Measurements from ENCODE around the gene RALGAPB. TPM values are rescaled to one million over a fixed set of nuclear protein-coding genes. Genes with fewer than 3 reads are reported as not detected.

The RALGAPB gene
- total and polyA plus RNA-seq, 2 of the 13 experiments (the other 11 are each of a cell fraction or from before 2014, with no cell fraction given), result 17.6 to 30.6 TPM

- TF ChIP-seq TBL1XR1 (IDR thresholded peaks at IDR 0.05; ENCODE audit: borderline replicate concordance, low read length, partially characterized antibody), result no peak
- TF ChIP-seq ZNF382 (CRISPR knock-in tag; IDR thresholded peaks at IDR 0.05; ENCODE audit: borderline replicate concordance), result no peak
- TF ChIP-seq ZNF12 (CRISPR knock-in tag; IDR thresholded peaks at IDR 0.05), result no peak
- TF ChIP-seq ZZZ3 (CRISPR knock-in tag; IDR thresholded peaks at IDR 0.05; ENCODE audit: borderline replicate concordance), result no peak
- TF ChIP-seq RERE (CRISPR knock-in tag; IDR thresholded peaks at IDR 0.05; ENCODE audit: low read depth), result no peak
- TF ChIP-seq MBNL3 (CRISPR knock-in tag; conservative IDR thresholded peaks at IDR 0.05), result no peak
- no peak for TF ChIP-seq ZFX (CRISPR knock-in tag; IDR thresholded peaks at IDR 0.05; ENCODE audit: low read depth)
- no peak for TF ChIP-seq MEF2D (CRISPR knock-in tag; IDR thresholded peaks at IDR 0.05)
- no peak for TF ChIP-seq KMT2B (CRISPR knock-in tag; IDR thresholded peaks at IDR 0.05)
- TF ChIP-seq SKI (IDR thresholded peaks at IDR 0.05; ENCODE audit: partially characterized antibody), result no peak
- TF ChIP-seq ZNF451 (CRISPR knock-in tag; IDR thresholded peaks at IDR 0.05), result 0 out of 2 replicates have a peak, but pooled peaks have one; percentile 8
- no peak for TF ChIP-seq SRSF1 (optimal IDR thresholded peaks at IDR 0.05; ENCODE audit: low read depth, low read length)
- TF ChIP-seq RFXANK (CRISPR knock-in tag; IDR thresholded peaks at IDR 0.05), result no peak
- no peak for TF ChIP-seq ARHGAP35 (CRISPR knock-in tag; IDR thresholded peaks at IDR 0.05; ENCODE audit: borderline replicate concordance)
- no peak for TF ChIP-seq MAZ (IDR thresholded peaks at IDR 0.05; ENCODE audit: borderline replicate concordance, low read depth, low read length)
- no peak for TF ChIP-seq MAZ (CRISPR knock-in tag; IDR thresholded peaks at IDR 0.05; ENCODE audit: low read depth)
- no peak for TF ChIP-seq PHF8 (CRISPR knock-in tag; IDR thresholded peaks at IDR 0.05)
- no peak for TF ChIP-seq ZNF883 (CRISPR knock-in tag; IDR thresholded peaks at IDR 0.05; ENCODE audit: not compliant biosample characterization)
- no peak for TF ChIP-seq SMAD9 (CRISPR knock-in tag; IDR thresholded peaks at IDR 0.05)
- no peak for TF ChIP-seq TCF12 (IDR thresholded peaks at IDR 0.05)
- TF ChIP-seq TCF12 (CRISPR knock-in tag; IDR thresholded peaks at IDR 0.05), result peak; percentile 11; the same call in 1 of the 2 replicates
- TF ChIP-seq RFXAP (CRISPR knock-in tag; IDR thresholded peaks at IDR 0.05; ENCODE audit: borderline replicate concordance), result no peak
- no peak for TF ChIP-seq ZNF644 (CRISPR knock-in tag; IDR thresholded peaks at IDR 0.05; ENCODE audit: low read depth)
- no peak for TF ChIP-seq PRDM4 (CRISPR knock-in tag; IDR thresholded peaks at IDR 0.05; ENCODE audit: borderline replicate concordance)
- TF ChIP-seq ZNF597 (CRISPR knock-in tag; IDR thresholded peaks at IDR 0.05), result no peak
Measured at GRCh38 chr20:38586181-38586525, 113.5 kb downstream of the RALGAPB start (continued).
